ENCODE data around the gene LPAR3.

The LPAR3 gene

GRCh38 chr1:84853741-84854721 is 39.0 kb downstream of the LPAR3 start:
- Histone ChIP-seq H3K79me2 (ENCODE audit: low read length) (no peaks in the 10 kb centered on the region), H3K4me3 (ENCODE audit: low read length) (no peak overlapping the region), H3K9me3 (replicated peaks; ENCODE audit: insufficient read depth, low read length) (no peaks in the 10 kb centered on the region), H3K27me3 (replicated peaks; ENCODE audit: insufficient read depth, low read length) (no peaks in the 10 kb centered on the region), H3K9me2 (replicated peaks; ENCODE audit: insufficient read depth, low read length) (no peaks in the 10 kb centered on the region), H2AFZ (ENCODE audit: low read length) (no peak overlapping the region), H3K4me1 (ENCODE audit: low read length) (peaks cover 14% of the 10 kb centered on the region; the same call in 1 of the 2 replicates), H3K36me3 (replicated peaks; ENCODE audit: insufficient read depth, low read length) (no peaks in the 10 kb centered on the region), H3K27ac (ENCODE audit: low read length) (peak overlapping the region; percentile 27; the same call in 1 of the 2 replicates), H3K4me2 (ENCODE audit: low read depth, low read length) (no peak overlapping the region), H3K9ac (ENCODE audit: low read length) (no peak overlapping the region), H3F3A (ENCODE audit: insufficient read depth, low read length) (no peaks in the 10 kb centered on the region), H4K20me1 (ENCODE audit: insufficient read depth, low read length) (no peaks in the 10 kb centered on the region)
- TF ChIP-seq EZH2 (optimal IDR thresholded peaks at IDR 0.05; ENCODE audit: low read depth, low read length) (no peak), EZH2phosphoT487 (IDR thresholded peaks at IDR 0.05; ENCODE audit: low read length) (no peak), CTCF (IDR thresholded peaks at IDR 0.05; ENCODE audit: low read length) (no peak)
- peak; percentile 17 for DNase-seq

GRCh38 chr1:84851839-84852238 is 41.2 kb downstream of the LPAR3 start:
- no peak overlapping the region for H2AFZ ChIP-seq (ENCODE audit: low read length)
- no peaks in the 10 kb centered on the region for H3K79me2 ChIP-seq (ENCODE audit: low read length)
- DNase-seq = no peak
- no peak overlapping the region for H3K4me3 ChIP-seq (ENCODE audit: low read length)
- no peak for TF ChIP-seq EZH2phosphoT487 (IDR thresholded peaks at IDR 0.05; ENCODE audit: low read length)
- no peak for TF ChIP-seq CTCF (IDR thresholded peaks at IDR 0.05; ENCODE audit: low read length)
- no peak for TF ChIP-seq EZH2 (optimal IDR thresholded peaks at IDR 0.05; ENCODE audit: low read depth, low read length)
- no peaks in the 10 kb centered on the region for H3K36me3 ChIP-seq (replicated peaks; ENCODE audit: insufficient read depth, low read length)
- no peaks in the 10 kb centered on the region for H3F3A ChIP-seq (ENCODE audit: insufficient read depth, low read length)
- no peaks in the 10 kb centered on the region for H3K9me2 ChIP-seq (replicated peaks; ENCODE audit: insufficient read depth, low read length)
- H3K9ac ChIP-seq (ENCODE audit: low read length) = no peak overlapping the region
- no peak overlapping the region for H3K27ac ChIP-seq (ENCODE audit: low read length)
- H3K27me3 ChIP-seq (replicated peaks; ENCODE audit: insufficient read depth, low read length) = no peaks in the 10 kb centered on the region
- peaks cover 14% of the 10 kb centered on the region; the same call in 1 of the 2 replicates for H3K4me1 ChIP-seq (ENCODE audit: low read length)
- H4K20me1 ChIP-seq (ENCODE audit: insufficient read depth, low read length) = no peaks in the 10 kb centered on the region
- no peak overlapping the region for H3K4me2 ChIP-seq (ENCODE audit: low read depth, low read length)
- no peaks in the 10 kb centered on the region for H3K9me3 ChIP-seq (replicated peaks; ENCODE audit: insufficient read depth, low read length)

GRCh38 chr1:84849357-84849975 is 43.5 kb downstream of the LPAR3 start:
- TF ChIP-seq EZH2 (optimal IDR thresholded peaks at IDR 0.05; ENCODE audit: low read depth, low read length) (no peak), CTCF (IDR thresholded peaks at IDR 0.05; ENCODE audit: low read length) (no peak), EZH2phosphoT487 (IDR thresholded peaks at IDR 0.05; ENCODE audit: low read length) (no peak)
- no peak overlapping the region for H3K4me3 ChIP-seq (ENCODE audit: low read length)
- no peaks in the 10 kb centered on the region for H3K9me2 ChIP-seq (replicated peaks; ENCODE audit: insufficient read depth, low read length)
- H3K27ac ChIP-seq (ENCODE audit: low read length) = no peak overlapping the region
- no peaks in the 10 kb centered on the region for H3K9me3 ChIP-seq (replicated peaks; ENCODE audit: insufficient read depth, low read length)
- DNase-seq = no peak
- H3K9ac ChIP-seq (ENCODE audit: low read length) = no peak overlapping the region
- H2AFZ ChIP-seq (ENCODE audit: low read length) = no peak overlapping the region
- no peaks in the 10 kb centered on the region for H3F3A ChIP-seq (ENCODE audit: insufficient read depth, low read length)
- H3K79me2 ChIP-seq (ENCODE audit: low read length) = no peaks in the 10 kb centered on the region
- no peaks in the 10 kb centered on the region for H3K27me3 ChIP-seq (replicated peaks; ENCODE audit: insufficient read depth, low read length)
- peaks cover 7% of the 10 kb centered on the region; the same call in 1 of the 2 replicates for H3K4me1 ChIP-seq (ENCODE audit: low read length)
- no peaks in the 10 kb centered on the region for H4K20me1 ChIP-seq (ENCODE audit: insufficient read depth, low read length)
- H3K36me3 ChIP-seq (replicated peaks; ENCODE audit: insufficient read depth, low read length) = no peaks in the 10 kb centered on the region
- no peak overlapping the region for H3K4me2 ChIP-seq (ENCODE audit: low read depth, low read length)

Measured in MM.1S (cell line).